HUES6 (cell line): ENCODE data around the gene DTHD1.

Experiments used
- H3K27ac ChIP-seq: 2 replicates; pipeline ENCODE4 v1.7.0; 2013; ENCODE audit warnings: low read depth, mild to moderate bottlenecking, low read length, inconsistent platforms
- H3K27me3 ChIP-seq: 2 replicates; pipeline ENCODE4 v1.6.1; 2013; ENCODE audit warnings: low read length; ENCODE audit not compliant: control insufficient read depth, insufficient read depth
- H3K36me3 ChIP-seq: 2 replicates; pipeline ENCODE4 v1.6.1; 2013; ENCODE audit warnings: low read length; ENCODE audit not compliant: control insufficient read depth, insufficient read depth
- H3K4me1 ChIP-seq: 2 replicates; pipeline ENCODE4 v1.6.1; 2013; ENCODE audit warnings: low read length; ENCODE audit not compliant: control insufficient read depth, insufficient read depth
- H3K4me3 ChIP-seq: 2 replicates; pipeline ENCODE4 v1.5.1; 2013; ENCODE audit warnings: low read depth, low read length
- H3K9ac ChIP-seq: one replicate; pipeline ENCODE4 v1.6.1; 2013; ENCODE audit warnings: mild to moderate bottlenecking, low read length
- H3K9me3 ChIP-seq: 2 replicates; pipeline ENCODE4 v1.6.1; 2013; ENCODE audit warnings: low read depth, low read length; ENCODE audit not compliant: control insufficient read depth, insufficient read depth

The DTHD1 gene

DNA sequence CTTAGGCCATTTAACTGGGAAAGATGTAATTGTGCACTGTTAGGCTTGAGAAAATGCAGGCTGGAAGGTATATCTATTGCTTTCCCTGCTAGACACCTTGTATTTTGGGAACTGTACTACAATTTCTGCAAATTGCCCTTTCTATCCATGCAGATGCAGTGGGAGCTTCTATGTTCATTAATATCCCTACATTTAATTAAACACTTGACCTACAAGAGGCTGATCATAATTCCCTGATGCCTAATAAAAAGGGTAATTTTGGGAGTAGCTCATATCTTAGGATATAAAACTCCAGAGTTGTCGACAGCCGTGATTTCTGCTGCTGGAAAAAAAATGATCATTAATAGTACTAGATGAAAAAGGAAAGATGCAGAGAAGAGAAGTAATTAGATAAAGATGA, 19.7 kb downstream of the DTHD1 start:
- Histone ChIP-seq H3K4me3 (no peak overlapping the region), H3K9ac (no peak overlapping the region), H3K27ac (no peak overlapping the region), H3K9me3 (no peaks in the 10 kb centered on the region), H3K36me3 (no peaks in the 10 kb centered on the region), H3K4me1 (no peaks in the 10 kb centered on the region), H3K27me3 (no peaks in the 10 kb centered on the region)

DNA sequence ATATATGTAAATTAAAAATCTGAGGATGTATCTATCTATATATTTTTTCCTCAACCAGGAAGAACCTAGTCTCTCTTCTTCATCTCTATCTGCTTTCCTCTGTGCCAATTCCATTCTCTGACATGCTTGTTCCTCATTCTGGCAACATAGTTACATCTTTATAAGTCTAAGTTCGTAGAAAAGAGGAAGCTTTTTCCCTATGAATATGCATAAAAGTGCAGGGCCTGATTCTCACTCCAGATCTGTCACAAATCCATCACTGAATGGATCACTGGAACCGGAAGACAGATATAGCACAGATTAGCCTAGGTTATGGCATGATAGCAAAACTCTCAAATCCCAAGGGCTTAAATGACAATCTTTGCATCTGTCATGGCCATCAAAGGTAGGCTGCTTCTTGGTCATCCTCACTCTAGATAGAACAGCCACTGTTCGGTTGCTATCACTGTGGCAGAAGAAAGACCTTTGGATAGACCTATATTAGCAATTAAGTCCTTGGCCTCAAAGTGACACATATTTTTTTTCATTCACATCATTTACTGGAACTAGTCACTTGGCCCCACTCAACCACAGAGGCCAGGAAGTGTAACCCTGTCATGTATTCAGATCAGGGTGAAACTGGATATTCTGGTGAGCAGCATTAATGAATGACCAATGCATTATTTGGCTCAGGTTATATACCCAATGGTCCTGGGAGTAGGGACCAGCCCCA, 22.2 kb downstream of the DTHD1 start:
- H3K27ac ChIP-seq, result no peak overlapping the region
- H3K36me3 ChIP-seq, result no peaks in the 10 kb centered on the region

DNA sequence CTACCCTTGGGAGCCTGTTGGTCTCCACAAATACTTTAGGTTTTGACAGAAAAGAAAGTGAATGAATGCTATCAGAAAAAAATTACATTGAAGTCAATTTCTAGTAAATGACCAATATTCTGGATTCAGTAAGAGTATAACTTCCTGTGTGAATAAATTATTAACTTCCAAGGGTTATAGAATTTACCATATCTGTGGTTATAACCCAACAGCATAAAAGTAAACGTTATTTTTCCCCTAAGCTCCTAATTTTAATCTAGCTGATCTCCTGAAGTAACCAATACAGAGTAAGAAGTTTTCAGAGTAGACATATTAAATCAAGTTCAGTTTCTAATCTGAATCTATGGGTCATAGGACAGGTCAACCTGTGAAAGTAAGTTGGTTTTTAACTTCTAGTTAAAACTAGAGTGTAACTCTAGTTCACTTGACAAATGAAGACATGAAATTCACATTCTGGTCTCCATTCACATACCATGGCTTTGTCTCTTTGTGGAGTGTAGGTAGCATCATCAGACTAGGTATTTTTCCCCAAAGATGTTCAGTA, 22.8 kb downstream of the DTHD1 start:
- Histone ChIP-seq H3K27ac (no peak overlapping the region), H3K4me1 (no peaks in the 10 kb centered on the region)

More for the DNA sequence above, 22.2 kb downstream of the DTHD1 start:
- Histone ChIP-seq H3K9ac (no peak overlapping the region), H3K27me3 (no peaks in the 10 kb centered on the region), H3K9me3 (no peaks in the 10 kb centered on the region), H3K4me3 (no peak overlapping the region), H3K4me1 (no peaks in the 10 kb centered on the region)

DNA sequence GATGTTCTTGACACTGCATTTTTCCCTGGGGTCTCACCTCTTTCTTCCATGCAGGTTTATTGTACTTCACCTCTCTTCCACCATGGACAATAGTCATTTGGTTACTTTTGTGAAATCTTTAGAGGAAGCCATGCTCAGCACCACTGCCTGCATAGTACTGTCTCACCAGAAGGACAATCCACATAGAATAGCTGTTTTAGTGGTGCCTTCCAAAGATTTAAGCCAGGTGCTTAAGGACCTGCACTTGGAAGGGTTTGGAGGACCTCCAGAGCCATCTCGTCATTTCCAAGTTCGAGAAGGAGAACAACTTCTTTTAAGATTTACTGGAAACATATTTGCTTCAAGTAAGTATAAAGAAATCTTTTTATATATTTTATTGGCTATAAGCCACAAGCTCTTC, 26.7 kb downstream of the DTHD1 start:
- H3K9ac ChIP-seq, result no peak overlapping the region
- no peaks in the 10 kb centered on the region for H3K4me1 ChIP-seq
- H3K27ac ChIP-seq, result no peak overlapping the region
- no peaks in the 10 kb centered on the region for H3K9me3 ChIP-seq
- H3K36me3 ChIP-seq, result no peaks in the 10 kb centered on the region
- H3K4me3 ChIP-seq, result no peak overlapping the region
- no peaks in the 10 kb centered on the region for H3K27me3 ChIP-seq

More for the DNA sequence above, 22.8 kb downstream of the DTHD1 start:
- Histone ChIP-seq H3K9me3 (no peaks in the 10 kb centered on the region), H3K4me3 (no peak overlapping the region), H3K36me3 (no peaks in the 10 kb centered on the region), H3K27me3 (no peaks in the 10 kb centered on the region), H3K9ac (no peak overlapping the region)

DNA sequence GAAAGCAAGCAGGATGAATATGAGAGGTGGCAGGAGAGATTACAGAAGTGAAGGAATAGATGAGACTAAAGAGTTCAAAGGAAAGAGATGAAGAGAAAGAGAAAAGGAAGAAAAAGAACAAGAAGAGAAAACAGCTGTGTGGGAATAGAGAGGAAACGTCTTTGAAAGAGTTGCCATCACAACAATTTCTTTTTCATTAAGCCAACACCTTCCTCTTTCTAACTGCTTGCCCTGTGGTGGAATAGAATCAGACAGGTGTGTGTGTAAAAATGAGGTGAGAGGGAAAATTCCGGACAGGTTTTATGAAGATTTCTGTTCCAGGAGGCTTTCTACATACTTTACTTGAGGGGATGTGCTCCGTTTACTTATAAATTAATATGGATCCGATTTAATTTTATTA, 28.8 kb downstream of the DTHD1 start:
- Histone ChIP-seq H3K36me3 (no peaks in the 10 kb centered on the region), H3K9me3 (no peaks in the 10 kb centered on the region), H3K27ac (no peak overlapping the region), H3K4me3 (no peak overlapping the region), H3K4me1 (no peaks in the 10 kb centered on the region), H3K9ac (no peak overlapping the region), H3K27me3 (no peaks in the 10 kb centered on the region)

DNA sequence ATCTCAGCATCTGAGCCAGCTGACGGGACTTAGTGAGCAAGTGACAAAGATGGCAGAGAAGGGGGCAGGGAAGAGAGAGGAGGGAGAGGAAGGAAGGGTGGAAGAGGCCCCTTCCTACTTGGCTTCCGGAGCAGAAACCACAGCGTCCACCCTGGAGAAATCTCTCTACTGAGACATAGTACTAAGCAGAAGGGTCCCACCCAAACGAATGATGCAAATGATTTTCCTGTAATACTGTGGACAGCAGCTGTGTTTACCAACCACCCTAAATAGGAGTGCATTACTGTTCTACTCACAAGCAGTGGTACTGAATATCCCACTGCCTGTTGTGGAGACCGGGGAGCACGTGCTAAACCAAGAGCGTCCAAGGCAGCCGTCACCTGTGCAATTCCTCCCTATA, 29.4 kb downstream of the DTHD1 start:
- H3K9me3 ChIP-seq, result no peaks in the 10 kb centered on the region
- H3K4me3 ChIP-seq, result no peak overlapping the region
- no peak overlapping the region for H3K27ac ChIP-seq

DNA sequence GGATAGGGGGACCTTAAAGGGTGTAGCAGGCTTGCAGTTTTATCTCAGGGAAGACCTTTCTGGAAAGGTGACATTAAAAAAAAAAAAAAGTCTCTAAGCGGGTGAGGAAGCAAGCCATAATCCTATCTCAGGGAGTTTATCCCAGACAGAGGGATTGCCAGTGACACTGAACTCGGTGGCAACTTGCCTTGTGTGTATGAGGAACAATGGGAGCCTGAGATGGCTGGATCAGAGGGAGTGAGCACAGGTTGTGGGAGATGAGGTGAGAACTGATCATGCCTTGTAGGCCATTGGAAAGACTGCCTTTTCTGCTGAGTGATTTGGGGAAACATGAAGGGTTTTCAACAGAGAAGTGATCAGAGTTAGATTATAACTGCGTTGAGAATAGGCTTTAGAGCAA, 31.1 kb downstream of the DTHD1 start:
- Histone ChIP-seq H3K9ac (no peak overlapping the region), H3K27me3 (no peaks in the 10 kb centered on the region), H3K27ac (no peak overlapping the region), H3K9me3 (no peaks in the 10 kb centered on the region), H3K4me1 (no peaks in the 10 kb centered on the region), H3K36me3 (no peaks in the 10 kb centered on the region), H3K4me3 (no peak overlapping the region)

More for the DNA sequence above, 29.4 kb downstream of the DTHD1 start:
- Histone ChIP-seq H3K36me3 (no peaks in the 10 kb centered on the region), H3K4me1 (no peaks in the 10 kb centered on the region), H3K27me3 (no peaks in the 10 kb centered on the region), H3K9ac (no peak overlapping the region)

DNA sequence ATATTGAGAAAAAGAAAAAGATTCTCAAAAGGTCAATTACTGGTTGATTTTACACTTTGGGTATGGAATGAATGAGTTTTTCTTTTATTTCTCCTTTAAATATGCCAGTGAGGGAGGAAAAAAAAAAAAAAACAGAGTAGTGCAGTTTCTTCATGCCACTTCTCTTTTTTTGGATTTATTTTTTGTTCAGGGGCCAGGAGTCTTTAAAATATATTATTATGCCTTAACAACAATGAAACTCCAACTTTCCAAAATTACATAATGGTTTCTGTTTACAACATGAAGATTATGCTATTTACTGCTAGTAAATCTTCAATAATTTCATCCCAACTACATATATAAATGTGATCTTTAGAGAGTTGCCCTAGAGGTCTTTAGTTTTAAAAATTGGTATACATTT, 31.9 kb downstream of the DTHD1 start:
- no peak overlapping the region for H3K4me3 ChIP-seq
- H3K27ac ChIP-seq, result no peak overlapping the region
- no peaks in the 10 kb centered on the region for H3K4me1 ChIP-seq
- H3K27me3 ChIP-seq, result no peaks in the 10 kb centered on the region
- H3K9me3 ChIP-seq, result no peaks in the 10 kb centered on the region
- no peak overlapping the region for H3K9ac ChIP-seq
- H3K36me3 ChIP-seq, result no peaks in the 10 kb centered on the region

DNA sequence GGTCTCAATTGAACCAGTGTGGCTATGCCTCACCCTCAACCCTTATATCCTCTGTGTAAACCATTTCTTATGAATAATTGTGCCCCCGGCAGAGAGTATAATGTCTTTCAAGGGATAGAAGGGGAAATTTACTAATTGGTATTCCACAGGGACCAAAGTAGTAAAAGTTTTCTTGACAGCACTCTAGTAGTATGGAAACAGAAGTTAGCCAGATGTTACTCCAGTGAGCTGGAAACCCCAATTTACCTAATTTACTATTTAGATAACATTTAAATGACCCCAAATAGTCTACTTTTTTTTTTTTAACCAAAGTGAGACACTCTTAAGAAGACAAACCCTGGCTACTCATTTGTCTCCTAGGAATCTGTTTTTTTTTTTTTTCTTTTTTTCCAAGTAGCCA, 32.3 kb downstream of the DTHD1 start:
- Histone ChIP-seq H3K9ac (no peak overlapping the region), H3K9me3 (no peaks in the 10 kb centered on the region), H3K27me3 (no peaks in the 10 kb centered on the region), H3K36me3 (no peaks in the 10 kb centered on the region), H3K4me1 (no peaks in the 10 kb centered on the region), H3K27ac (no peak overlapping the region), H3K4me3 (no peak overlapping the region)

DNA sequence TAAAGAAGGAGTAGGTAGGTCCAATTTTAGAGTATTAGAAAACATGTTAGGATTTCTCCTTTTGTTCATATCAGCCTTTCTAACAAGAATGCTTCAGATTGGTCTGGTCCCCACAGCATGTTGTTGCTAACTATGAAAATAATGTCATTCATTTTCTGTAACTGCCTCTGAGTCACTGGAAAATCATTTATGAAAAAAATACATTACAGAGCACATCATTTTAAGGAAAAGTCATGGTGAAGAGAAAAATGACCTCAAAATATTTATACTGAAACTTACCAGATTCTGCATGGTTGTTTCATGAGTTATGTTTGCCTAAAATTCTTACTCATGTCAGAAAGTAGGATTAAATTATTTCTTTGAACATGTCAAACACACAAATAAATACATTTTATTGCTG, 35.2 kb downstream of the DTHD1 start:
- no peaks in the 10 kb centered on the region for H3K9me3 ChIP-seq
- no peak overlapping the region for H3K9ac ChIP-seq
- H3K4me3 ChIP-seq, result no peak overlapping the region
- H3K27me3 ChIP-seq, result no peaks in the 10 kb centered on the region
- H3K4me1 ChIP-seq, result no peaks in the 10 kb centered on the region
- no peak overlapping the region for H3K27ac ChIP-seq
- H3K36me3 ChIP-seq, result no peaks in the 10 kb centered on the region

DNA sequence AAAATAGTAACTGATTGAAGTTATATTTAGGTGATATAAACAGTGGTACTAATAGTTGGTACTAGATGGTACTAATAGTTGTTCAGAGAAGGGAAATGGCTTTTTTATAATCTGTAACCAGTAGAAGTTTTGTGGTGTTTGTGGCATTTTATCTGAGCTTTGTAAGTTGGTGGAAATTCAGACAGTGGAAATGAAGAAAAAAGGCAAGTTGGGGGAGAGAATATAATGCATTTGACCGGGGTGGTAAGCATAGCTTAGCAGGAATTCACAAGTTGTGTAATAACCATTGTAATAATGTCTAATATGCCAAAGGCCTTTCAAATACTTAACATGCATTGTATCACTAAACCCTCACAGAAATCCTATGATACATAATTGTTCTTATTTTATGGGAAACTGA, 36.3 kb downstream of the DTHD1 start:
- Histone ChIP-seq H3K4me3 (no peak overlapping the region), H3K9ac (no peak overlapping the region), H3K9me3 (no peaks in the 10 kb centered on the region), H3K4me1 (no peaks in the 10 kb centered on the region), H3K27ac (no peak overlapping the region), H3K27me3 (no peaks in the 10 kb centered on the region), H3K36me3 (no peaks in the 10 kb centered on the region)
